ENCODE measurements around the gene LY86.
"Not testable (repeated sequence)": the region's sequence is repeated elsewhere in the genome, so short reads cannot be mapped to it uniquely, and the experiment has no call there.

LY86 gene

GRCh38 chr6:6654599-6655575 lies 66.4 kb downstream of the LY86 start:
- DNase-seq (ENCODE audit: low spot score): peak; percentile 17

- no peak for DNase-seq (ENCODE audit: low spot score)
Observed at GRCh38 chr6:6655805-6656251, 67.3 kb downstream of the LY86 start.

- no peak for DNase-seq (ENCODE audit: low spot score)
Observed at GRCh38 chr6:6656287-6656686, 67.8 kb downstream of the LY86 start.

- no peak for DNase-seq (ENCODE audit: low spot score)
Observed at GRCh38 chr6:6657085-6657819, 68.7 kb downstream of the LY86 start.

- DNase-seq (ENCODE audit: low spot score): no peak
Observed at GRCh38 chr6:6657820-6658217, 69.3 kb downstream of the LY86 start.

GRCh38 chr6:6659600-6660327 lies 71.2 kb downstream of the LY86 start:
- no peak for DNase-seq (ENCODE audit: low spot score)

- DNase-seq (ENCODE audit: low spot score): no peak
Observed at GRCh38 chr6:6660339-6661045, 72.0 kb downstream of the LY86 start.

GRCh38 chr6:6661191-6661590 lies 72.7 kb downstream of the LY86 start:
- no peak for DNase-seq (ENCODE audit: low spot score)

GRCh38 chr6:6661684-6662083 lies 73.2 kb downstream of the LY86 start:
- DNase-seq (ENCODE audit: low spot score): no peak

- no peak for DNase-seq (ENCODE audit: low spot score)
Observed at GRCh38 chr6:6663421-6664135, 75.1 kb downstream of the LY86 start.

GRCh38 chr6:6665555-6666243 lies 77.2 kb downstream of the LY86 start:
- DNase-seq (ENCODE audit: low spot score): no peak

- not testable (repeated sequence) for DNase-seq (ENCODE audit: low spot score)
Observed at GRCh38 chr6:6670150-6670549, 81.6 kb downstream of the LY86 start.

GRCh38 chr6:6674872-6675271 lies 86.4 kb downstream of the LY86 start:
- no peak for DNase-seq (ENCODE audit: low spot score)

- peak; percentile 79 for DNase-seq (ENCODE audit: low spot score)
Observed at GRCh38 chr6:6676910-6677441, 88.5 kb downstream of the LY86 start.

GRCh38 chr6:6678185-6678671 lies 89.7 kb downstream of the LY86 start:
- no peak for DNase-seq (ENCODE audit: low spot score)

GRCh38 chr6:6678811-6679210 lies 90.3 kb downstream of the LY86 start:
- no peak for DNase-seq (ENCODE audit: low spot score)

- DNase-seq (ENCODE audit: low spot score): no peak
Observed at GRCh38 chr6:6679633-6680032, 91.1 kb downstream of the LY86 start.

GRCh38 chr6:6680526-6680925 lies 92.0 kb downstream of the LY86 start:
- no peak for DNase-seq (ENCODE audit: low spot score)

GRCh38 chr6:6681075-6681849 lies 92.7 kb downstream of the LY86 start:
- no peak for DNase-seq (ENCODE audit: low spot score)

Data from CD4-positive, alpha-beta T cell treated with Interleukin-15 for 4 hours (primary cell).